Endothelial cell of umbilical vein (primary cell): ENCODE data around the gene APOL2.

Source experiments
- EZH2 ChIP-seq: IDR thresholded peaks from 2 replicates; pipeline ENCODE4 v1.6.1; 2012; ENCODE audit warnings: borderline replicate concordance, low read depth, mild to moderate bottlenecking, moderate library complexity, low read length, inconsistent platforms; ENCODE audit not compliant: severe bottlenecking
- FOS ChIP-seq: IDR thresholded peaks from 2 replicates; pipeline ENCODE4 v1.6.1; 2011; ENCODE audit warnings: mild to moderate bottlenecking, low read length, moderate library complexity, borderline replicate concordance; ENCODE audit not compliant: insufficient read depth
- JUN ChIP-seq: IDR thresholded peaks from 2 replicates; pipeline ENCODE4 v1.6.1; 2011; ENCODE audit warnings: borderline replicate concordance, low read depth; ENCODE audit not compliant: insufficient read length, insufficient read depth
- MYC ChIP-seq: IDR thresholded peaks from one replicate; pipeline ENCODE4 v1.6.1; 2011; ENCODE audit warnings: mild to moderate bottlenecking, low read depth, low read length
- POLR2A ChIP-seq: IDR thresholded peaks from 2 replicates; pipeline ENCODE4 v1.6.1; 2012; ENCODE audit warnings: low read depth, mild to moderate bottlenecking, control low read depth, low read length
- POLR2AphosphoS5 ChIP-seq: IDR thresholded peaks from 2 replicates; pipeline ENCODE4 v1.6.1; 2012; ENCODE audit warnings: low read depth, mild to moderate bottlenecking, control low read depth, low read length, moderate library complexity; ENCODE audit not compliant: insufficient read depth
- TF ChIP-seq, protein P1 (sequence below), 2 donors: IDR thresholded peaks; 1 replicate in 1 of 2; 2 replicates in 1 of 2; pipeline ENCODE4 v1.5.1; 2011; ENCODE audit warnings: low read length in 2 of 2, mild to moderate bottlenecking in 2 of 2, moderate library complexity in 2 of 2, control low read depth in 1 of 2, inconsistent platforms in 1 of 2, low read depth in 1 of 2; ENCODE audit not compliant: insufficient read depth in 1 of 2; ENCODE audit errors: extremely low read depth in 1 of 2
- TF ChIP-seq, protein P2 (sequence below): IDR thresholded peaks from 2 replicates; pipeline ENCODE4 v1.6.1; 2011; ENCODE audit not compliant: insufficient read depth, insufficient read length

DNA sequence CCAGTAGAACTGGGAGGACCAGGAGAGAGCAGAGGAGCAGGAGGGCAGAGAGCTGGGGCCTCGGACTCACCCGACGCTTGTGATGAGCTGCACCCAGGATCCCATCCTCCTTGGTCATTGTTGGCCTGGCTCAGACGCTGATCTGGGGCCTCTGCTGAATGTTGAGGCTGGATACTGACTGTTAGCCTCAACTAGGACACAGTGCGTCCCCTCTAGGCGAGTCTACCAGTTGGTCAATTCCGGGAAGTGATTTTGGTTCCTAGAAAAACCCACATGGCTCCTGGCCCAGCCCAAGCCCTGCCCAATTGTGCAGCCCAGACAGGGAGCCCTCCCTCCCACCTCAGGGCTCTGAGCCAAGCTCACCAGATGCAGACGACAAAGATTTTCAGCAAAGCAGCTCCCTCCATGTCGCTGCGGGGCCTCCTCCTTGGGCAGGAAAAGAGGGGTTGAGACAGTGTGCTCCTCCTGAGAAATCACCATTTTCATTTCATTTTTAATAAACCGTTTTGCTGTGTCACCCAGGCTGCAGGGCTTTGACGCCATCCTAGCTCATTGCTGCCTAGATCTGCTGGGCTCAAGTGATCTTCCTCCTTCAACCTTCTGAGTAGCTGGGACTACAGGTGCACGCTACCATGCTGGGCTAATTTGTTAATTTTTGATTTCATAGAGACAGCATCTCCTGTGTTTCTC is 37.6 kb downstream of the APOL2 start, which contains the start of gene APOL4:
- TF ChIP-seq, protein P1, sequence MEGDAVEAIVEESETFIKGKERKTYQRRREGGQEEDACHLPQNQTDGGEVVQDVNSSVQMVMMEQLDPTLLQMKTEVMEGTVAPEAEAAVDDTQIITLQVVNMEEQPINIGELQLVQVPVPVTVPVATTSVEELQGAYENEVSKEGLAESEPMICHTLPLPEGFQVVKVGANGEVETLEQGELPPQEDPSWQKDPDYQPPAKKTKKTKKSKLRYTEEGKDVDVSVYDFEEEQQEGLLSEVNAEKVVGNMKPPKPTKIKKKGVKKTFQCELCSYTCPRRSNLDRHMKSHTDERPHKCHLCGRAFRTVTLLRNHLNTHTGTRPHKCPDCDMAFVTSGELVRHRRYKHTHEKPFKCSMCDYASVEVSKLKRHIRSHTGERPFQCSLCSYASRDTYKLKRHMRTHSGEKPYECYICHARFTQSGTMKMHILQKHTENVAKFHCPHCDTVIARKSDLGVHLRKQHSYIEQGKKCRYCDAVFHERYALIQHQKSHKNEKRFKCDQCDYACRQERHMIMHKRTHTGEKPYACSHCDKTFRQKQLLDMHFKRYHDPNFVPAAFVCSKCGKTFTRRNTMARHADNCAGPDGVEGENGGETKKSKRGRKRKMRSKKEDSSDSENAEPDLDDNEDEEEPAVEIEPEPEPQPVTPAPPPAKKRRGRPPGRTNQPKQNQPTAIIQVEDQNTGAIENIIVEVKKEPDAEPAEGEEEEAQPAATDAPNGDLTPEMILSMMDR (IDR thresholded peaks at IDR 0.05; ENCODE audit: extremely low read depth in 1 of 2, insufficient read depth in 1 of 2, low read depth in 1 of 2, low read length in 2 of 2): no peak
- TF ChIP-seq, protein P2, sequence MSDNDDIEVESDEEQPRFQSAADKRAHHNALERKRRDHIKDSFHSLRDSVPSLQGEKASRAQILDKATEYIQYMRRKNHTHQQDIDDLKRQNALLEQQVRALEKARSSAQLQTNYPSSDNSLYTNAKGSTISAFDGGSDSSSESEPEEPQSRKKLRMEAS: no peak
- TF ChIP-seq POLR2A: no peak
- TF ChIP-seq POLR2AphosphoS5: no peak
- no peak for TF ChIP-seq EZH2
- no peak for TF ChIP-seq FOS
- TF ChIP-seq MYC: no peak
- no peak for TF ChIP-seq JUN
